ENCODE data around the gene GAS6. TPM values are rescaled to one million over a fixed set of nuclear protein-coding genes. Genes with fewer than 3 reads are reported as not detected.
"Not testable (repeated sequence)": the region's sequence is repeated elsewhere in the genome, so short reads cannot be mapped to it uniquely, and the experiment has no call there.

Gene GAS6
- total and polyA plus RNA-seq, 2 donors: 36.5 to 89.4 TPM

GRCh38 chr13:113798200-113798811 lies 65.6 kb downstream of the GAS6 start:
- H3K27me3 ChIP-seq (ENCODE audit: control insufficient read depth in 2 of 2, insufficient read depth in 1 of 2, low read length in 1 of 2): peaks cover 0 to 12% of the 10 kb centered on the region in 2 donors
- 91% methylated on average over 2 of the region's 2 CpGs for WGBS
- DNase-seq (ENCODE audit: low read depth in 6 of 9, low spot score in 9 of 9): no peak

GRCh38 chr13:113796964-113797676 lies 66.8 kb downstream of the GAS6 start:
- DNase-seq (ENCODE audit: low read depth in 6 of 9, low spot score in 9 of 9): no peak
- WGBS: 97% methylated on average over 30 of the region's 30 CpGs
- no peak overlapping the region for H3K27ac ChIP-seq (ENCODE audit: low read depth in 1 of 2, low read length in 1 of 2)
- no peaks in the 10 kb centered on the region for H3K36me3 ChIP-seq (ENCODE audit: control insufficient read depth in 2 of 2, insufficient read depth in 2 of 2, low read length in 1 of 2)
- no peaks in the 10 kb centered on the region for H3K9me3 ChIP-seq (ENCODE audit: control insufficient read depth in 2 of 2, insufficient read depth in 1 of 2, low read length in 1 of 2)
- H3K27me3 ChIP-seq (ENCODE audit: control insufficient read depth in 2 of 2, insufficient read depth in 1 of 2, low read length in 1 of 2): peaks cover 0 to 4% of the 10 kb centered on the region in 2 donors
- peaks cover 0 to 6% of the 10 kb centered on the region in 2 donors for H3K4me1 ChIP-seq (ENCODE audit: control insufficient read depth in 2 of 2, insufficient read depth in 2 of 2, low read length in 2 of 2)
- no peak overlapping the region for H3K4me3 ChIP-seq (ENCODE audit: low read length in 2 of 2)

More at GRCh38 chr13:113798200-113798811, 65.6 kb downstream of the GAS6 start:
- no peak overlapping the region for H3K27ac ChIP-seq (ENCODE audit: low read depth in 1 of 2, low read length in 1 of 2)
- no peak overlapping the region for H3K4me3 ChIP-seq (ENCODE audit: low read length in 2 of 2)
- no peaks in the 10 kb centered on the region for H3K9me3 ChIP-seq (ENCODE audit: control insufficient read depth in 2 of 2, insufficient read depth in 1 of 2, low read length in 1 of 2)
- peaks cover 0 to 4% of the 10 kb centered on the region in 2 donors for H3K4me1 ChIP-seq (ENCODE audit: control insufficient read depth in 2 of 2, insufficient read depth in 2 of 2, low read length in 2 of 2)
- no peaks in the 10 kb centered on the region for H3K36me3 ChIP-seq (ENCODE audit: control insufficient read depth in 2 of 2, insufficient read depth in 2 of 2, low read length in 1 of 2)

- 89% methylated on average over 20 of the region's 20 CpGs for WGBS
- no peak for DNase-seq (ENCODE audit: low read depth in 6 of 9, low spot score in 9 of 9)
- Histone ChIP-seq H3K4me3 (ENCODE audit: low read length in 2 of 2) (no peak overlapping the region), H3K9me3 (ENCODE audit: control insufficient read depth in 2 of 2, insufficient read depth in 1 of 2, low read length in 1 of 2) (no peaks in the 10 kb centered on the region), H3K4me1 (ENCODE audit: control insufficient read depth in 2 of 2, insufficient read depth in 2 of 2, low read length in 2 of 2) (peaks cover 0 to 4% of the 10 kb centered on the region in 2 donors), H3K27me3 (ENCODE audit: control insufficient read depth in 2 of 2, insufficient read depth in 1 of 2, low read length in 1 of 2) (no peaks in the 10 kb centered on the region), H3K27ac (ENCODE audit: low read depth in 1 of 2, low read length in 1 of 2) (no peak overlapping the region), H3K36me3 (ENCODE audit: control insufficient read depth in 2 of 2, insufficient read depth in 2 of 2, low read length in 1 of 2) (no peaks in the 10 kb centered on the region)
Measured at GRCh38 chr13:113796211-113796963, 67.5 kb downstream of the GAS6 start.

- H3K27me3 ChIP-seq (ENCODE audit: control insufficient read depth in 2 of 2, insufficient read depth in 1 of 2, low read length in 1 of 2); H3K9me3 ChIP-seq (ENCODE audit: control insufficient read depth in 2 of 2, insufficient read depth in 1 of 2, low read length in 1 of 2); H3K4me1 ChIP-seq (ENCODE audit: control insufficient read depth in 2 of 2, insufficient read depth in 2 of 2, low read length in 2 of 2); H3K27ac ChIP-seq (ENCODE audit: low read depth in 1 of 2, low read length in 1 of 2); DNase-seq (ENCODE audit: low read depth in 6 of 9, low spot score in 9 of 9); H3K36me3 ChIP-seq (ENCODE audit: control insufficient read depth in 2 of 2, insufficient read depth in 2 of 2, low read length in 1 of 2); H3K4me3 ChIP-seq (ENCODE audit: low read length in 2 of 2): not testable (repeated sequence)
- 5% methylated on average over 1 of the region's 1 CpG for WGBS
Measured at GRCh38 chr13:113795362-113795761, 68.5 kb downstream of the GAS6 start.

GRCh38 chr13:113794764-113795173 lies 69.1 kb downstream of the GAS6 start:
- peaks cover 0 to 4% of the 10 kb centered on the region in 2 donors for H3K4me1 ChIP-seq (ENCODE audit: control insufficient read depth in 2 of 2, insufficient read depth in 2 of 2, low read length in 2 of 2)
- no peaks in the 10 kb centered on the region for H3K9me3 ChIP-seq (ENCODE audit: control insufficient read depth in 2 of 2, insufficient read depth in 1 of 2, low read length in 1 of 2)
- no peaks in the 10 kb centered on the region for H3K36me3 ChIP-seq (ENCODE audit: control insufficient read depth in 2 of 2, insufficient read depth in 2 of 2, low read length in 1 of 2)
- DNase-seq (ENCODE audit: low read depth in 6 of 9, low spot score in 9 of 9): no peak
- H3K27me3 ChIP-seq (ENCODE audit: control insufficient read depth in 2 of 2, insufficient read depth in 1 of 2, low read length in 1 of 2): no peaks in the 10 kb centered on the region
- WGBS: 90% methylated on average over 24 of the region's 24 CpGs
- no peak overlapping the region for H3K27ac ChIP-seq (ENCODE audit: low read depth in 1 of 2, low read length in 1 of 2)
- no peak overlapping the region for H3K4me3 ChIP-seq (ENCODE audit: low read length in 2 of 2)

- H3K27me3 ChIP-seq (ENCODE audit: control insufficient read depth in 2 of 2, insufficient read depth in 1 of 2, low read length in 1 of 2): no peaks in the 10 kb centered on the region
- no peak overlapping the region for H3K27ac ChIP-seq (ENCODE audit: low read depth in 1 of 2, low read length in 1 of 2)
- no peak overlapping the region for H3K4me3 ChIP-seq (ENCODE audit: low read length in 2 of 2)
- no peaks in the 10 kb centered on the region for H3K36me3 ChIP-seq (ENCODE audit: control insufficient read depth in 2 of 2, insufficient read depth in 2 of 2, low read length in 1 of 2)
- no peak for DNase-seq (ENCODE audit: low read depth in 6 of 9, low spot score in 9 of 9)
- no peaks in the 10 kb centered on the region for H3K9me3 ChIP-seq (ENCODE audit: control insufficient read depth in 2 of 2, insufficient read depth in 1 of 2, low read length in 1 of 2)
- peaks cover 0 to 4% of the 10 kb centered on the region in 2 donors for H3K4me1 ChIP-seq (ENCODE audit: control insufficient read depth in 2 of 2, insufficient read depth in 2 of 2, low read length in 2 of 2)
- WGBS: 94% methylated on average over 23 of the region's 23 CpGs
Measured at GRCh38 chr13:113794086-113794485, 69.8 kb downstream of the GAS6 start.

GRCh38 chr13:113793718-113794085 lies 70.2 kb downstream of the GAS6 start:
- H3K36me3 ChIP-seq (ENCODE audit: control insufficient read depth in 2 of 2, insufficient read depth in 2 of 2, low read length in 1 of 2): no peaks in the 10 kb centered on the region
- no peak for DNase-seq (ENCODE audit: low read depth in 6 of 9, low spot score in 9 of 9)
- H3K4me1 ChIP-seq (ENCODE audit: control insufficient read depth in 2 of 2, insufficient read depth in 2 of 2, low read length in 2 of 2): peaks cover 0 to 4% of the 10 kb centered on the region in 2 donors
- H3K27ac ChIP-seq (ENCODE audit: low read depth in 1 of 2, low read length in 1 of 2): no peak overlapping the region
- WGBS: 98% methylated on average over 15 of the region's 15 CpGs
- no peaks in the 10 kb centered on the region for H3K9me3 ChIP-seq (ENCODE audit: control insufficient read depth in 2 of 2, insufficient read depth in 1 of 2, low read length in 1 of 2)
- no peak overlapping the region for H3K4me3 ChIP-seq (ENCODE audit: low read length in 2 of 2)
- no peaks in the 10 kb centered on the region for H3K27me3 ChIP-seq (ENCODE audit: control insufficient read depth in 2 of 2, insufficient read depth in 1 of 2, low read length in 1 of 2)

GRCh38 chr13:113792886-113793717 lies 70.8 kb downstream of the GAS6 start:
- WGBS: 90% methylated on average over 33 of the region's 33 CpGs
- Histone ChIP-seq H3K36me3 (ENCODE audit: control insufficient read depth in 2 of 2, insufficient read depth in 2 of 2, low read length in 1 of 2) (no peaks in the 10 kb centered on the region), H3K4me3 (ENCODE audit: low read length in 2 of 2) (no peak overlapping the region), H3K27me3 (ENCODE audit: control insufficient read depth in 2 of 2, insufficient read depth in 1 of 2, low read length in 1 of 2) (no peaks in the 10 kb centered on the region), H3K9me3 (ENCODE audit: control insufficient read depth in 2 of 2, insufficient read depth in 1 of 2, low read length in 1 of 2) (no peaks in the 10 kb centered on the region), H3K27ac (ENCODE audit: low read depth in 1 of 2, low read length in 1 of 2) (no peak overlapping the region), H3K4me1 (ENCODE audit: control insufficient read depth in 2 of 2, insufficient read depth in 2 of 2, low read length in 2 of 2) (peaks cover 0 to 4% of the 10 kb centered on the region in 2 donors)
- no peak for DNase-seq (ENCODE audit: low read depth in 6 of 9, low spot score in 9 of 9)
